IPS-18c (cell line): Measurements from ENCODE around the gene ZC3H7B.
"Not testable (repeated sequence)": the region's sequence is repeated elsewhere in the genome, so short reads cannot be mapped to it uniquely, and the experiment has no call there.

Experiments
- H3K4me3 ChIP-seq: 2 replicates; pipeline ENCODE4 v1.7.0; 2013; ENCODE audit warnings: low read depth, mild to moderate bottlenecking, low read length, moderate library complexity; ENCODE audit not compliant: insufficient read depth
- H3K9me3 ChIP-seq: one replicate; pipeline ENCODE4 v1.6.1; 2013; ENCODE audit warnings: mild to moderate bottlenecking, low read length, moderate library complexity; ENCODE audit not compliant: control insufficient read depth, insufficient read depth

ZC3H7B gene

GRCh38 chr22:41382610-41383009, 81.3 kb downstream of the ZC3H7B start:
- Histone ChIP-seq H3K4me3 (peak overlapping the region; percentile 75), H3K9me3 (no peaks in the 10 kb centered on the region)

DNA sequence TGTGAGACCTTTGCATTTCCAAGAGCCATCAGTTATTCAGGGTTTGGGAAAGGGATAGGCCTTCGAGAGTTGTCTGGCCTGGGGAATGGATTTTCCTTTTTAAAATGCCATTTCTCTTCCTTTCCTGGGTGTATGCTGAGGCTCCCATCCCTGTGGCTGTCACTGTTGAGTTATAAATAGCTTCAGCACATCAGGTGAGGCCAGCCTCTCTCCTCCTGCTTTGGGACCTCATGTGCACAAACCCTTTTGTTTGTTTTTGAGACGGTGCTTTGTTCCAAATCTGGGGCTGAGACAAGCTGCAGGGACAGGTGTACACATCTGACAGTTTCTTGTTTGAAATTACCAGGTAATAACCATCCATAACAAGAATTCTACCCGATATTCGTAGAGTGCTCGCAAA, 81.8 kb downstream of the ZC3H7B start:
- Histone ChIP-seq H3K9me3 (no peaks in the 10 kb centered on the region), H3K4me3 (peak overlapping the region; percentile 75; the same call in 1 of the 2 replicates)

DNA sequence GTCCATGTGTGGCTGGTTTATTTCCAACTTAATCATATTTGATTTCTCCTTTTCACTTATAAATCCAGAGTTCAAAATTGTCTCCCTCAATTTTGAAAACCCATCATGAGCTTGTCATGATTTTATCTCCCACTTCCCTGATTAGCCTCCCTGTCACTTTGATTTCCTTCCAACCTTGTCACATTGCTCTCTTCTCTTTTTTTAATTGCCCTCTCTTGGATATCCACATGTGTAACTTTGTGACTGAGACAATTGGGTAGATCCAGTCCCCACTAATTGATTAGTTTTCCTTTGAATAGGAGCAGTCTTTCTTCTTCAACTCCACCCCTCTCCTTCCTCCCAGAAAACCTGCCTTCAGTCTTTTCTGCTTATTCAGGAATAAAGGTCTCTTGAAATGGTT, 82.8 kb downstream of the ZC3H7B start:
- Histone ChIP-seq H3K4me3 (no peak overlapping the region), H3K9me3 (no peaks in the 10 kb centered on the region)

- H3K9me3 ChIP-seq = no peaks in the 10 kb centered on the region
Measured at GRCh38 chr22:41387341-41387740, 86.0 kb downstream of the ZC3H7B start.

DNA sequence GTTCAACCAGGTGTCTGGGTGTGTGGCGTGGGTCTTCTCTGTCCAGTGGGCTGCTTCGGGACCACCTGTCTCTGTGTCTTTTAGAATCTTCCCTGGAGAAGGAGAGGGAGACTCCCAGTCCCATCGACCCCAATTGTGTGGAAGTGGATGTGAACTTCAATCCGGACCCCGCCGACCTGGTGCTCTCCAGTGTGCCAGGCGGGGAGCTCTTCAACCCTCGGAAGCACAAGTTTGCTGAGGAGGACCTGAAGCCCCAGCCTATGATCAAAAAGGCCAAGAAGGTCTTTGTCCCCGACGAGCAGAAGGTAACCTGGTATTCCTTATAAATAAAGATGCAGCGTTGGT, 92.7 kb downstream of the ZC3H7B start:
- no peaks in the 10 kb centered on the region for H3K9me3 ChIP-seq

More at GRCh38 chr22:41387341-41387740, 86.0 kb downstream of the ZC3H7B start:
- no peak overlapping the region for H3K4me3 ChIP-seq

DNA sequence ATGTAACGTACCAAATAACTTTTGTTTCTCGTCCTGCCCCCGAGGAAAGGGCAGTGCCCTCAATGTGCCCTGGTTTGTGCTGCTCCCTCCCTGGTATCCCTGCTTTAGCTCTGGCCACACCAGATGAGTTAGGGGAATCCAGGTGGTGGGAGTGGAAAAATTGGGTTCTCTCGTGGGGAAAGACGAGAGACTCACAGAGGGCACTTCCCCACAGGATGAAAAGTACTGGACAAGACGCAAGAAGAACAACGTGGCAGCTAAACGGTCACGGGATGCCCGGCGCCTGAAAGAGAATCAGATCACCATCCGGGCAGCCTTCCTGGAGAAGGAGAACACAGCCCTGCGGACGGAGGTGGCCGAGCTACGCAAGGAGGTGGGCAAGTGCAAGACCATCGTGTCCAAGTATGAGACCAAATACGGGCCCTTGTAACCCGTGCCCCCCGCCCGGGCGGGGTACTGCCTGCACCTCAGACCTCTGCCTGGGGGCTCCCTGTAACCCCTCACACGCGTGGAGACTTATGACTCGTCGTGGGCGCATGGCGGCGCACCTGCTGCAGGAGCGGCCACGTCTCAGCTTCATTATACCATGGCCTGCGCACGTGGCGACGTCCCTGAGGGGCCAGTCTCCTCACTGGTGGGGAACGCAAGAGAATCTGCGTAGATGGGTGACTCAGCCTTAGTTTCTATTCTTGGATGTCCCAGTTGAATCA, 94.4 kb downstream of the ZC3H7B start:
- no peaks in the 10 kb centered on the region for H3K9me3 ChIP-seq
- H3K4me3 ChIP-seq = no peak overlapping the region

More for the DNA sequence above, 92.7 kb downstream of the ZC3H7B start:
- H3K4me3 ChIP-seq = no peak overlapping the region

DNA sequence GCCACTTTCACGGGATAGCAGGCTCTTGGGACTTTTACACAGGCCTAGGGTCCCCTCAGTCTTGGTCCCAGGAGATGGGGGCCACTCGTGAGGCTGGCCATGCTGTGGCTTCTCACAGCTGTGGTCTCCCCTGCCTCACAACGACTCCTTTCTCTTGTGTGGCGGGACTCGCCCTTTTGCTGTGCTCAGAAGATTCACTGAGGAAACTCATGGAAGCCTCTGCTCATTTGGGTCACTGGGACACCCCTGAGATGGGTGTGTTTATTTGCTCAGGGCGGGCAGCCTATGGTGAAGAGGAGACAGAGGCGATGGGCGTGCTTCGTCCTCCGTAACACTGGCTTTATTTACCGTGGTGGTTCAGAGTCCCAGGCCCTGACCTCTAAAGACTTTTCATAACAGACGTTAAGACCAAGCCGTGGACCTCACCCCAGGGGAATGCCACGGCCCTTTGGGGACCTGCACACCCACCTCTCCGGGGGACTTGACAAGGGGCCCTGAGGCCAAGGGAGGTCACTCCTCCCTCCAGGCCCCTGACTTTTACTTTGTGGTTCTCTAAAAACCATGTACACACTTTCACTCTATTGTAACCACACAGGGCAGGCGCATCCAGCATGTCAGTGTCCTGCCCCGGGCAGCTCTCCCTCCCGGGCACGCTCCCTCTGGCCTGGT, 96.0 kb downstream of the ZC3H7B start:
- Histone ChIP-seq H3K9me3 (no peaks in the 10 kb centered on the region), H3K4me3 (no peak overlapping the region)

DNA sequence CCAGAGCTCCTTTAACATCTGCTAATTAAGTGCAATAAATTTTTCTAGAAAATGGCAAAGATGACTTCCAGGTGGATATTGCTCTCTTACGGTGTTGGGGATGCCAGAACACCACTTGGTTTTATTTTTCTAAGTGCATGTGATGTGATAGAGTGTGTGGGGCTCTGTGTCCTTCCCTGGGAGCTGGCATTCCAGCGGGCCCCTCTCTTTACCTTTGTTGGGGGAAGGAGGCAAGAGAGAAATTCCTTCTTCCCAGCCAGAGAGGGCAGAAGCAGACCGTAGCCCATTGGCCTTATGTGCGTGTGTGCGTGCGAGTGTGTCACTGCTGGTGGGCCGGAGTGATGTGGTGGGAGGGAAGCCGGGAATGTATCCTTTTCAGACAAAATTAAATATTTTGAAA, 97.6 kb downstream of the ZC3H7B start:
- no peak overlapping the region for H3K4me3 ChIP-seq
- H3K9me3 ChIP-seq = no peaks in the 10 kb centered on the region

- H3K9me3 ChIP-seq = no peaks in the 10 kb centered on the region
- H3K4me3 ChIP-seq = no peak overlapping the region
Measured at GRCh38 chr22:41401781-41402648, 100.7 kb downstream of the ZC3H7B start.

GRCh38 chr22:41402851-41403250, 101.5 kb downstream of the ZC3H7B start:
- H3K9me3 ChIP-seq = not testable (repeated sequence)

GRCh38 chr22:41403532-41404318, 102.4 kb downstream of the ZC3H7B start:
- no peak overlapping the region for H3K4me3 ChIP-seq
- H3K9me3 ChIP-seq = no peaks in the 10 kb centered on the region

More at GRCh38 chr22:41402851-41403250, 101.5 kb downstream of the ZC3H7B start:
- not testable (repeated sequence) for H3K4me3 ChIP-seq

DNA sequence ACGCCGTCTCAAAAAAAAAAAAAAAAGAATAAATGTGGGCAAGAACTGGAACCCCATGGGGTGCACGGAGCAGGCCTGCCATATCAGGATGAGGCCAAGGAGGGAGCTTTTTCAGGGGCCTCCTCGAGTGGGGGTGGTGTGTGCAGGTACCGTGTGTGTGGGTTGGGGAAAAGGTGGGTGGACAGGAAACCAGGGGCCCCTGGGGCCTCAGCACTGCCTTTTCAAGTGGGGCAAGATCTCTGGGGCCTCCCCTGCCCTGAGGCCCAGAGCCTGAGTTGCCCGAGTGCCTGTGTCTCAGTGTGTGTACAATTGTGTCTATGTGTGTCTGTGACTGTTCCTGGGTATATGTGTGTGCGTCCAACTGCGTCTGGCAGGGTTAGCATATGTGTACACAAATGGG, 104.3 kb downstream of the ZC3H7B start:
- Histone ChIP-seq H3K4me3 (no peak overlapping the region), H3K9me3 (no peaks in the 10 kb centered on the region)

- Histone ChIP-seq H3K9me3 (no peaks in the 10 kb centered on the region), H3K4me3 (no peak overlapping the region)
Measured at GRCh38 chr22:41406410-41406809, 105.1 kb downstream of the ZC3H7B start.

DNA sequence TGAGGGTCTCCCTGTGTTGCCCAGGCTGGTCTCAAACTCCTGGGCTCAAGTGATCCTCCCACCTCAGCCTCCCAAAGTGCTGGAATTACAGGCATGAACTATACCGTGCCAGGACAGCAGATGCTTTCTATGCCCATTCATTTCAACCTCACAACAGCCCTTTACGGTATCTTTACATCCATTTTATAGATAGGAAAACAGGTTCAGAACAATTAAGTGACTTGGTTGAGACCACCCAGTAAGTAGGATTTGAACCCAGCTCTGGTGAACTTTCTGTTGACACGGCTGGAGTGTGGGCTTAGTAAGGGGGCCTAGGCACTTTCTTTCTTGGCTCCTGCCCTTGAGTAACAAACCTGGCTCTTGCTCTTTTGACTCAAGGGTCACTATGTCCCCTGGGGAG, 106.1 kb downstream of the ZC3H7B start:
- no peak overlapping the region for H3K4me3 ChIP-seq
- H3K9me3 ChIP-seq = no peaks in the 10 kb centered on the region

DNA sequence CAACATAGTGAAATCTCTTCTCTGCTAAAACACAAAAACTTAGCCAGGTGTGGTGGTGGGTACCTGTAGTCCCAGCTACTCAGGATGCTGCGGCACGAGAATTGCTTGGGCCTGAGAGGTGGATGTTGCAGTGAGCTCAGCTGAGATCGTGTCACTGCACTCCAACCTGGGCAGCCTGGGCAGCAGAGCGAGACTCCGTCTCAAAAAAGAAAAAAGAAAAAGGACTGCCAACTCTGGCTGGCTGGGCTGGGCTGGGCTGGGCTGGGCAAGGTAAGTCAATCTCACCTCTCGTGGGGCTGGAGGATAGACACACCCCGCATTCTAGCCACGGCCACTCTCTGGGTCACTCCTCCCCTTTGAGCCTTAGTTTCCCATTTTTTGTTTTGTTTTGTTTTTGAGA, 107.3 kb downstream of the ZC3H7B start:
- H3K4me3 ChIP-seq = no peak overlapping the region
- H3K9me3 ChIP-seq = no peaks in the 10 kb centered on the region
